OCI-M2 (cell line): ENCODE measurements around the gene PLSCR2.
"Not testable (repeated sequence)": the region's sequence is repeated elsewhere in the genome, so short reads cannot be mapped to it uniquely, and the experiment has no call there.

ENCODE experiments used
- DNase-seq: peaks from one replicate; lab custom pipeline; 2025; ENCODE audit not compliant: unreplicated experiment; lab: John Stamatoyannopoulos, UW

PLSCR2 gene

DNA sequence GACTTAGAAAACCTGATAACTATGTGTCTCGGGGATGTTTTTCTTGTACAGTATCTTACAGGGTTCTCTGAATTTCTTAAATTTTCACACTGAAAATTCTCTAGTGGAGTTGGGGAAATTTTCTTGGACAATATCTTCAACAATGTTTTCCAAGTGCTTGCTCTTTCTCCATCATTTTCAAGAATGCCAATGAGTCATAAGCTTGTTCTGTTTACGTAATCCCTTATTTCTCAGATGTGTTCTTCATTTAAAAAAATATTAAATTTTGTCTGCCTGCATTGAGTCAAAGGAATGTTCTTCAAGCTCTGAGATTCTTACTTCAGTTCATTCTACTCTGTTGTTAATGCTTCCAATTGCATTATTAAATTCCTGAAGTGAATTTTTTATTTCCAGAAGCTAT, 21.9 kb upstream of the PLSCR2 start:
- DNase-seq = no peak

DNA sequence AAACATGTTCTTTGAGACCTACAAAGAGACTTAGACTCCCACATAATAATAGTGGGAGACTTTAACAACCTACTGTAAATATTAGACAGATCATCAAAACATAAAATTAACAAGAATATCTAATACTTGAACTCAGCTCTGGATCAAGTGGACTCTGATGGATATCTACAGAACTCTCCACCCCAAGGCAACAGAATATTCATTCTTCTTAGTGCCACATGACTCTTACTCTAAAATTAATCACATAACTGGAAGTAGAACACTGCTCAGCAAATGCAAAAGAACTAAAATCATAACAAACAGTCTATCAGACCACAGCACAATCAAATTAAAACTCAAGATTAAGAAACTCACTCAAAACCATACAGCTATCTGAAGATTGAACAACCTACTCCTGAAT, 15.9 kb upstream of the PLSCR2 start:
- DNase-seq = no peak

DNA sequence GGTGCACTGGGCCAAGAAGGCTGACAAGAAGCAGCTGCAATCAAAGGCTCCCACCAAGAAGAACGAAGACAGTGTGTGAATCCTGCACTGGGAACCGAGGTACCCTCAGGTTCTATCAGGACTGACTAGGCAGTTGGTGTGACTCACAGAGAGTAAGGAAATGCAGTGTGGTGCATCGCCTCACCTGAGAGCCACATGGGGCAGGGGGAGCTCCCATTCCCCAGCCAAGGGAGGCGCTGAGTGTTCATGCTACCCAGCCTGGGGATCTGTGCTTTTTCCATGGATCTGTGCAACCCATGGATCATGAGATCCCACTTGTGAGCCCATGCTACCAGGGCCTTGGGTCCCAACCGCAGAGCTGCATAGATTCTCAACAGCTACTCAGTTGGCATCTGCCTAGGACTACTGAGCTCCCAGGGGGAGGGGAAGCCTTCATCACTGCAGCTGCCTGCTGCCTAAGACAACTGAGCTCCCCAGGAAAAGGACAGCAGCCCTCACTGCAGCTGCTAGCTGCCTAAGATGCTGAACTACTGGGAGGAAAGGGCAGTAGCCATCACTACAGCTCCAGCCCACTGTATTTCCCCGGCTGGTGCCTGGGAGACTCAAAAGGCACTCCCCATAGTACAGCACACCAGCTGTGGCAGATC, 6.9 kb upstream of the PLSCR2 start:
- DNase-seq = no peak

DNA sequence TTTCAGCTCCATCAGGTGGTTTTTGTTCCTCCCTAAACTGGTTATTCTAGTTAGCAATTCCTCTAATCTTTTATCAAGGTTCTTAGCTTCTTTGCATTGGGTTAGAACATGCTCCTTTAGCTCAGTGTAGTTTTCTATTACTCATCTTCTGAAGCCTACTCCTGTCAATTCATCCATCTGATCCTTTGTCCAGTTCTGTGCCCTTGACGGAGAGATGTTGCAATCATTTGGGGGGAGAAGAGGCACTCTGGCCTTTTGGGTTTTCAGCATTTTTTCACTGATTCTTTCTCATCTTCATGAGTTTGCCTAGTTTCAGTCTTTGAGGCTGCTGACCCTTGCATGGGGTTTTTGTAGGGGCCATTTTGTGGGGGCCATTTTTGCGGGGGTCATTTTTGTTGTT, 5.6 kb upstream of the PLSCR2 start:
- DNase-seq = not testable (repeated sequence)

DNA sequence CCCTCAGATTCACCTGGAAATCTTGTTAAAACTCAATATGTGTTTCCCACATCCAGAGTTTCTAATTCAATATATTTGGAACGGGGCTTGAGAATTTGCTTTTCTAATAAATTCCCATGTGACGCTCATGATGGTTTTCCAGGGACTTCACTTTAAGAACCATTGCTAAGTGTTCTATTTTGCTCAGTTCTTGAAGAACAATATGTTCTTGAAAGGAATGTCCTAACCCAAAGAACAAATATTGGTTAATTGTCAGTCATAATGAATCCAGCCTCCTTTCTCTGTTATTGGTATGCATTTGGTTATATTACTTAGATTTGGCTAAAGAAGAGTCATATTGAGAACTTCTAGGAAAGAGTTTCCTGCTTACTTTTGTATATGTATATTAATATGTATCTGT, 4.4 kb upstream of the PLSCR2 start:
- DNase-seq = no peak

DNA sequence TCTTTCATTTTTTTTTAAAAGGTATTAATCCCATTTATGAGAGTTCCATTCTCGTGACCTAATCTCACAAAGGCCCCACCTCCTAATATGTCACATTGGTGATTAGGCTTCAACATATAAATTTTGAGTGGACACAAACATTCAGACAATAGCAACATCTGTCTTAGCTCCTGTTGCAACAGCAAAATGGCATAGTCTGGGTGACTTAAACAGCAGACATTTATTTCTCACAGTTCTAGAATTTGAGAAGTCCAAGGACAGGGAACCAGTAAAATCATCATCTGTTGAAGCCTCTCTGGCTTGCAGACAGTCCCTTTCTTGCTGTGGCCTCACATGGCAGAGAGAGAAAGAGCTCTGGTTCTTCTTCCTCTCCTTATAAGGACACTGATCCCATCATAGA, 3.2 kb upstream of the PLSCR2 start:
- no peak for DNase-seq

DNA sequence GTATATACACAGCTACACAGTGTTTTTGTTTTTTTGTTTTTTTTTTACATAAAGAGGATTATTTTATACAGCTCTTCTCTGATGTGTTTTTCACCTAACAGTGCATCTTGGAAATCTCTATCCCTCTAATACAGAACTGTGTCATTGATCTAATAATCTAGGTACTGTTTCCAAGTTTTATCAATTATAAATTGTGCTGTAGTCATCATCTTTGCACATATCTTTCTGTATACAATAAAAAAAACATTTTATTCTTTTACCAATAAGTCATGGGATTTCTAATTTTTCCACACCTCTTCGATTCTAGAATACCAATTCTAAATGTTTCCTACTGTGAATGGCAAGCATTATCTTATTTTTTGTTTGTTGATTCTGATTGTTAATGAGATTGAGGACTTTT, 1.7 kb upstream of the PLSCR2 start:
- no peak for DNase-seq

DNA sequence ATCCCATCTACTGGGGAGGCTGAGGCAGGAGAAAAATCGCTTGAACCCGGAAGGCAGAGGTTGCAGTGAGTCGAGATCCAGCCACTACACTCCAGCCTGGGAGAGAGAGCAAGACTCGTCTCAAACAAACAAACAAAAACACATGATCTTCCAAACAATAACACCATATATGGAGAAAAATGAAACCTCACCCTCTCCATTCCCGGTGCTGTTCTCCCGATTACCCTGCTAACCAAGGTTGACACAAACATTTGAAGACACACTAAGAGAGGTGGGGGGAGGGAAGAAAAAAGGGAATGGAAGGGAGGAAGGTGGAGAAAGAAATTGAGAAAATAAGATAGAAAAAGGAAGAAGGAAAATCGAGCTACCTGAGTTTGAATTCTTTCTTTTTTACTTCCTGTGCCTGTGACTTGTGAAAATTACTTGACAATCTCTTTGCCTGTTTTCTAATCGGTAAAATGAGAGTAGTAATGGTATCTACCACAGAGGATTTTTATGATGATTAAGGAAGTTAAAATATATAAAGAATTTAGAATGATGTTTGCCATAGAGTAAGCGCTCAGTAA, 1.1 kb upstream of the PLSCR2 start:
- DNase-seq = no peak

DNA sequence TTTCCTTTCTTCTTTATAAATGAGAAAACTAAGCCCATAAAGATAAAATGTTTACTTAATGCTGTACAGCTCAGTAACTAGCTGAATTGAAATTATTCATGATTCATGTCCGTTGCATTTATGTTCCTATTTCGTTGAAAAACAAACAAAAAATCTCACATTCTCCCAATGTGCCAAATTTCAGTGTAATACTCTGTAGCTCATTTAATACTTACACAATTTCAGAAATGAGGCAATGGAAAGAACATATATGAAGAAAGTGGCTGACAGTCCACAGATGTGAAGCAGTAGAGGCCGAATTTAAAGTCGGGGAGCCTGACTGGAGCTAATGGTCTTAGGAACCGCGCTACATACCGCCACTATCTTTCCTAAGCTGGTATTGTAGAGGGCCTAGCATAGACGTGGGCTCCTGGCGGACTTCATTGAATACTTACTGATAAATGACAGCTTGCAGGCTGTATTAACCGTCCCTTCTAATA, 651 bp downstream of the PLSCR2 start:
- no peak for DNase-seq

DNA sequence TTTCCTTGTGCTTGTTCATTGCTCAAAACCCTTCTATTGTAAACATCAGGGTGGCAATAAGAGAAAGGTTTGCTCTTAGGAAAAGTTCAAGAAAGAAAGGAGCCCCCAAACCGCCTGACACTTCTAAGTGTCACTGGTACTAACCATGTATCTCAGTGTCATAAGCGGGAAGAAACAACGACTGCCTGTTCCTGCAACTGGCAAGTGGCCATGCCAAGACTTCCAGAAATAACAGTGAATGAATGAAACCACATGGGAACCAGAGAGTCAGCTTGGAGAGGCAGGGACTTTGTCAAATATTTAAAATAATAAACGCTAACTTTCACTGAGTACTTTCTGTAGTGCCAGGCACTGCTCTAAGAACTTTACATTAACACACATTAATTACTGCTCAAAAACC, 1.1 kb downstream of the PLSCR2 start:
- DNase-seq = no peak

DNA sequence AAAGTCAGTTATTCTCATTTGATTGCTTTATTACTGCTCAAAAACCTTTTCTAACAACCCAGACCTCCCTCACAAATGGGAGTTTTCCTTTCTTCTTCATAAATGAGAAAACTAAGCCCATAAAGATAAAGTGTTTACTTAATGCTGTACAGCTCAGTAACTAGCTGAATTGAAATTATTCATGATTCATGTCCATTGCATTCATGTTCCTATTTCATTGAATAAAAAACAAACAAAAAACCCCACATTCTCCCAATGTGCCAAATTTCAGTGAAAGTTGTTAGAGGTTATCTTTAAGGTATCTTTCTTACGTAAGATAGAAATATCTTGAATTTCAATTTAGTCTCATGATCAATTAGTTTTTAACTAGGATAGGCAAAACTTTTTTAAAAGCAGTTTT, 2.8 kb downstream of the PLSCR2 start:
- no peak for DNase-seq

DNA sequence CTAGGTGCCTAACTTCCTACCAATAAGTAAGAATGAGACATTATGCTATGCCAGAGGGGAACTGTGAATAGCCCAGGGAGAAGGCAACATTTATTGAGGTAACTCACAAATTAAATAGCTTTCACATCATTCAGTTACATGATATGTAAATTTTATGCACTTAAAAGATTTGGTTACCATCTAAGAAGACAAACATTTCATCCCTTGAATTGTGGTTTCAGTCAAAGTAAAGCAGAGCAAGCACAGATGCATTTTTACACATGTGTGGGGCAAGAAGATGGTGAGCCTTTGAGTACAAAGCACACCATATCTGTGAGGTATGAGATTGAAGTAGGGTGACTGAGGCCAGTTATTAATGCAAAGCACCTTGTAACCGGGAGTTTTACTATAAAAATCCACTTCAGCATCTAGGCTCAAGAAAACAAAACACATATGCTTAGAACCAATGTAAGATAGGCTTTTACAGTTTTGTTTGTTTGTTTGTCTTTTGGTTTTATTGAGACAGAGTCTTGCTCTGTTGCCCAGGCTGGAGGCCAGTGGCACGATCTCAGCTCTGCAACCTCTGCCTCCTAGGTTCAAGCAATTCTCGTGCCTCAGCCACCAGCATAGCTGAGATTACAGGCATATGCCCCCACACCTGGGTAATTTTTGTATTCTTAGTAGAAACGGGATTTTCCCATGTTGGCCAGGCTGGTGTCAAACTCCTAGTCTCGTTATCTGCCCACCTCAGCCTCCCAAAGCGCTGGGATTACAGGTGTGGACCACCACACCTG, 3.5 kb downstream of the PLSCR2 start:
- no peak for DNase-seq

DNA sequence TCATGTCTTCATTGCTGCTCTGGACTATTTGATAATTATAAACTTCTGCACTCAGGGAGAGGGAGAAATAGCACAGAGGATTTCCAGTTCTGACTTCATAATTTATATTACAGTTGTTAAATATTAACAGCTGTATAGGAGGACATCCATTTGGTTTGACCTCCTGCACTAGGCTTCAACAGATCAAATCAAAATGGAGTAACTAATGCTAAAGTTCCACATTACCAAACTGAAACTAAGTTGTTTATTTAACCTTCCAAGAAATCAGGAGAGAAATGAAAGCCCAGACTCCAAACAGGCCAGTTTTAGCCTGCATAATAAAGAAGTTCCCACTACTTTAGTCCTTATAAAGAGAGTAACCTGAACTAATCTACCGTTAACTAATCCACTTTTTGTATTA, 4.6 kb downstream of the PLSCR2 start:
- DNase-seq = no peak

DNA sequence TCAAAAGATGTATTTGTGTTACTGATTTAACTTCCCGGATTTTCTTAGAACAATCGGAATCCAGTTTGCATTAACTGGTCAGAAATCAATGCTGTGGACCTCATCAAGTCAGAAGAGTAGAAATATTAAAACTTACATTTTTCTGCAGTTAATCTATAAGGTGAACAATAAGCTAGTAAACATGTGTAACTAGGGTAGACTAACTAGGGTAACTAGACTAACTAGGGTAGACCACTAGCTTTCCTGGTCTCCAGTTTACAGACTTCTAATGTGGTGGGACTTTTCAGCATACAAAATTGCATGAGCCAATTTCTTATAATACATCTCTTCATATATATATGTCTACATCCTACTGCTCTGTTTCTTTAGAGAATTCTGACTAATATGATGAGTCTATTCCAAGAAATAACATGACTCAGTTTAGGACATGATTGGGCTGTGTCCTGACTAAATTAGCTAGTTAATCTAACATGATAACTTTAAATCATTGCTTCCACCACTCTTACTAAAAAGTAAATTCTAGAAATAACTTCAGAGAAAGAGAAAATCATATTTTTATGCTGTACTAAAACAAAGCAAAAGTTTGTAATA, 5.3 kb downstream of the PLSCR2 start:
- no peak for DNase-seq

DNA sequence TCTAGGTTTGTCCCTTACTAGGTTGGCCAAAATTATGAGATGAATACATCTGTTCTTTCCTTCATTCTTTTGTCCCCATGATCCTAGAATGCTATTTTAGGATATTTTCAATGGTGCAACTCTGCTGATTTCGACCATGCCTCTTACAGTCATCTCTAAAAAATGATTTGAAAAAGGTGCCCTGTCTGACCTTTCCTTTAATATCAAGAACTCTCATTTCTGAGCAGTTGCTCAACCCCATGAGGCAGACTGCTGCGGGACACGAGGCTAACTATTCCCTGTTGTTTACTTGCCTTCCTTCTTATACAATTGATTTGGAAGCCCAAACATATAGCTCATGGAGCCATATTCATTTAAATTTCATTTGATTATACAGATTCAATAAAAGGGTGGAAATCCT, 14.6 kb downstream of the PLSCR2 start:
- no peak for DNase-seq

DNA sequence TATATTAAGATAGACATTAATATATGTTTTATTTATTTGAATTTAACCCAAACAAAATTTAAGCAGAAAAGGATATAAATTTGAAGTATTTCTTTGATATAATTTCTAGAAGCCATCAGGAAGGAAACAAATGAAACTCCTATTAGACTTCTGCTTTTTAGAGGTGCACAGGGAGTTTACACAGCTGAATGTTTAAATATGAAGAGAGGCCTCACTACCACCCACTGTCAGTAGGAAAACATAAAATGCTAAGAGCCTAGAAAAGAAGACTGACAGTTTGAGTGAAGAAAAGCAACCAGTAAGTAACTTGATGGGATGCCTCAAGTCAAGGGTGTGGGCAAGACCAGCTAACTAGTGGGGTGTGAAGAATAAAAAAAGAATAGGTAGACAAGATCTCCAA, 19.7 kb downstream of the PLSCR2 start:
- DNase-seq = no peak

DNA sequence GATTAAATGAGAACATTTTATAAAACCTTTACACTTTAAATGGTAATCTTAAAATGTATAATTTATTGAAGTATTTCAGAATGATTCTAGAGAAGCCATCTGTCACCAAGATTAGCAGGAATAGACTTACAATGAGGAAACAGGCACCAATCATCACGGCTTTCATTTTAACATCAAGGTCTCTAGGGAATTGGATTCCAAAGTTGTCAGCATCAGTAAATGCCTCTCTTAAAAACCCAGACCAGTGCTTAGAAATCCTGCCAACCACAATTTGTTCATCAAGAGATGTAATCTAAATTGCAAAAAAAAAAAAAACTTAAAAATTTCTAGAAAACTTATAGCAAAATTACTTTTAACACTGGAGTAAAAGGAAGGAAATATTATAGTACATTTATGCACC, 20.3 kb downstream of the PLSCR2 start:
- no peak for DNase-seq

DNA sequence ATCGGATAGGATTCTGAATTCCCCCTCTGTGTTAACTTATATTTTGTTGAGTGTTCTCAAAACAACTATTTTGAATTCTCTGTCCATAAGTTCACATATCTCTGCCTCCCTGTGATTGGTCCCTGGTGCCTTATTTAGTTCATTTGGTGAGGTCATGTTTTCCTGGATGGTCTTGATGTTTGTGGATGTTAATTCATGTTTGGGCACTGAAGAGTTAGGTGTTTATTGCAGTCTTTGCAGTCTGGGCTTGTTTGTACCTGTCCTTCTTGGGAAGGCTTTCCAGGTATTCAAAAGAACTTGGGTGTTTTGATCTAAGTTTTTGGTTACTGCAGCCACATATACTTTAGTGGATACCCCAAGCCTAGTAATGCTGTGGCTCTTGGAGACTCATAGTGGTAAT, 23.3 kb downstream of the PLSCR2 start:
- DNase-seq = no peak

DNA sequence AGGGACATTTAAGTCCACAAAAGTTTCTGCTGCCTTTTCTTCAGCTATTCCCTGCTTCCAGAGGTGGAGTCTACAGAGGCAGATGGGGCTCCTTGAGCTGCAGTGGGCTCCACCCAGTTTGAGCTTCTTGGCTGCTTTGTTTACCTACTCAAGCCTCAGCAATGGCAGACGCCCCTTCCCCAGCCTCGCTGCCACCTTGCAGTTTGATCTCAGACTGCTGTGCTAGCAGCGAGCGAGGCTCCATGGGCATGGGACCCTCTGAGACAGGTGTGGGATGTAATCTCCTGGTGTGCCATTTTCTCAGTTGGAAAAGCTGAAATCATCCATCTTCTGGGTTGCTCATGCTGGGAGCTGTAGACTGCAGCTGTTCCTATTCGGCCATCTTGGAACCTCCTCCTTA, 29.1 kb downstream of the PLSCR2 start:
- not testable (repeated sequence) for DNase-seq

DNA sequence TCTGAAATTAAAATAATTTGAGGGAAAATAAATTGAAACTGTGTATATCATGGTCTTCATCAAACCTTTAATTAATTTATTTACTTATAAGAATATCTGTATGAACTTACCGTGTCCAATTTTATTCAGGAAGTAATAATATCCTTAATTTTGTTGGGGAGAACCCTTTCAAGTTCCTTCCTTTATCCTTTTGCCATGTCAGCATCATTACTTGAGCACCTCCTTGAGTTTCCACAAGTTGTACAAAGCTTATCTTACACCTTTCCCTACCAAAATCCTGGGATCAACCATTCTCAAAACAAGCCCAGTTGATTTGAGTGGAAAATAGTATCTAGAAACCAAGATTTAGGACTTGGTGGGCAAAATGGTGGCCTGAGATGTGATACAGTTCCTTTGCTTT, 37.3 kb downstream of the PLSCR2 start:
- no peak for DNase-seq

DNA sequence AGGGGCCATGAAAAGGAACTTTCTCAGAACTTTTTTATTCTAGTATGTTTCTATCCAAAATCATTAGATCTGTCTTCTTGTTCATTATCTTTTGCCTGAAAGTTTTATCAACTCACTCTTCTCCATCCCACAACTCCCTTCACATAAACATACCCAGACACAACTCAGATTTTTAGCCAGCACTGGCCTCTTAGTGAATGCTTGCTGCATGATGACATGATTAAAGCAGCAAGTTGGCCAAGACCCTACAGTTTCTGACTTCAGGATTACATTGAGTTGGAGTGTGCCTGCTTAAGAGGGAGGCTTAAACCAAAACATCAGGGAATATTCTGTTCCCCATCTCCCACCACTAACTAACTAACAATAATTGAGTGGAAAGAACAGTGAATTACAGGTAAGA, 38.1 kb downstream of the PLSCR2 start:
- DNase-seq = no peak

DNA sequence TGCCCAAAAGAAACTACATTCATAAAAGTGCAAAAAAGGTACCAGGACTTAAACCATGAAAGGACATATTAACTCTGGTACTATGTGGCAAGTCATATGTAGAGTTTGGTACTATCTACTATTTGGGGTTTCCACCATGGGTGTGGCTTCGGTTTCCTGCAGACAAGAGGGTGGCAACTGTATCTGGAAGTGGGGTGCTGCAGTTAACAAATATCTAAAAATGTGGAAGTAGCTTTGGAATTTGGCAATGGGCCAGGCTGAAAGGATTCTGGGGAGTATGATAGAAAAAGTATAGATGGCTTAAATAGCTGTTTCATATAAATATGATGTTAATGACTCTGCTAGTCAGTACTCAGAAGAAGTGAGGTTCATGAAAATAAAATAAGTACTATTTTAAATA, 44.0 kb downstream of the PLSCR2 start:
- no peak for DNase-seq
